ENCODE data around the gene CEP72. TPM values are rescaled to one million over a fixed set of nuclear protein-coding genes. Genes with fewer than 3 reads are reported as not detected.
"Not testable (repeated sequence)": the region's sequence is repeated elsewhere in the genome, so short reads cannot be mapped to it uniquely, and the experiment has no call there.

Gene CEP72
- total RNA-seq, 1 donor = 3.3 TPM

DNA sequence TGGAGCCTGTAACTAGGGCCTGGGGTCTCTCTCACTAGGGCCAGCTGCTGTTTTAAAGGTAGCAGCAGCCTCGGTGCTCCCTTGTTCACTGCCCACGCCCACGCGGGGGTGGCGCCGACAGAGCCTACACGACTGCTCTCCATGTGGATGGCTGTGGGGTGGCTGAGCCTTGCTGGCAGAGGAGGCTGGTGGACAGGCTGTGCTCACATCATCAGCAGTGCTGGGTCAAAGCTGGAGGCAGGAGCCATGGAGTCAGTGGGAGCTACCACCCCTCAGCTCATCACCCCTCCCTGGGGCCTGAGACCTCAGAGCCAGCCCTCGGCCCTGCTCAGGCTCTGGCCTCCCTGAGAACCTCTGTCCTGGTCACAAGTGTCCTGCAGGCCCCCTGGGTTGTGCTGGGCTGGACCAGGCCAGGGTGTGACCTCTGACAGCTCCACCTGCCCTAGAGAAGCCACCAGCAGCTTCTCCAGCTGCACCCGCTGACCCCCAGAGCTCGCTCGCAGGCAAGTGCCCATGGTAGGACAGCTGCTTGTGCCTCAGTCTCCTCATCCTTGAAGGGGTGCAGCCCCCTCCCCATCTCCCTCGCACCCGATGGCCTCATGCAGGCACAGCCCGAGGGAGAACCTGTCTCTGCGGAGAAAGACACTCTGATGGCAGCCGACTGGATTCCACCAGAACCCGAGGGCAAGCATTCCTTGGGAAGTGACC, 70.7 kb downstream of the CEP72 start:
- H3K4me3 ChIP-seq (ENCODE audit: insufficient read depth, low read length); H2AFZ ChIP-seq (ENCODE audit: low read length); H3K27ac ChIP-seq (ENCODE audit: low read depth, low read length); H3K9me3 ChIP-seq (ENCODE audit: low read depth, low read length); H3K36me3 ChIP-seq (ENCODE audit: insufficient read depth, low read length); H3K79me2 ChIP-seq (ENCODE audit: insufficient read depth, low read length); H4K20me1 ChIP-seq (ENCODE audit: insufficient read depth, low read length); H3K4me2 ChIP-seq (ENCODE audit: insufficient read depth, low read length); H3K27me3 ChIP-seq (ENCODE audit: insufficient read depth, low read length); H3K4me1 ChIP-seq (ENCODE audit: insufficient read depth, low read length): not testable (repeated sequence)
- DNase-seq (ENCODE audit: insufficient read length, low spot score, missing footprints) = peak; percentile 48

DNA sequence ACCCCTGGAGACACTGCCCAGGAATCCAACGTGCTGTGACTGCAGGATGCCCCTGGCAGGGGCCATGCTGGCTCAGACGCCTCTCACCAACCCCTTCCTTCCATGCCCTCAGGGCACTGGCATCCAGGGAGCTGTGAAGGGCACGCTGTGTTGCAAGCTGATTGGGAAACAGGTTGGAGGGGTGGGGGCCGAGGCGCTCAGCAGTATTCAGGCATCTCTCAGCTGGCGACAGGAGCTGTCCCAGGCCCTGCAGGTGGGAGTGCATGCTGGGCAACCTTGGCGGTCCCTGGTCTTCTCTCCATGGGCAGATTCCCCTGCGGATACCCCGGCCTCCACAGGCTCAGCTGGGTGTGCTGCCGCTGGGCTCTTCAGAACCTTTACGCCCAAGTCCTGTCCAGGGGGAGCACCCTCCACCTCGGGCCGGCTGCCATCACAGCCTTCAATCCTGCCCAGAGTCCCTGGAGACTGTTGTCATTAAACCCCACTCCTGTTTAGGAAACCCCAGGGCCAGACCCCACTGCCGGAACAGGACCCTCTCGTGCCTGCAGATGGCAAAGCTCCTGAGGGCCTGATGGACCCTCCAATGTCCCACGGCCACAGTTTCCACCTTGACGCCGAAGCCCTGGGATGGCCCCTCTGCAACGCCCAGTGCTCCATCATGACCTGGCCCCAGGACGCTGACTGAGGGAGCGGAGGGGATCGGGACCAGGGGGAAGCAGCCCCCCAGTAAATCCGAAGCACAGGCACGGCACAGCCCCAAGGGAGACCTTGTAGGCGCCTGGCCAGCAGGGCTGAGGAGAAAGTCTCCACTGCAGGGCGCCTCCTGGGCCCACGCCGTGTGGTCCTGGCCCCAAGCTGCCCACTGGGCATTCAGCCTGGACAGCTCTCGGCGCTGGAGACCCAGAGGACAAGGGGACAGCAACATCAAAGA, 71.7 kb downstream of the CEP72 start:
- TF ChIP-seq, protein P1, sequence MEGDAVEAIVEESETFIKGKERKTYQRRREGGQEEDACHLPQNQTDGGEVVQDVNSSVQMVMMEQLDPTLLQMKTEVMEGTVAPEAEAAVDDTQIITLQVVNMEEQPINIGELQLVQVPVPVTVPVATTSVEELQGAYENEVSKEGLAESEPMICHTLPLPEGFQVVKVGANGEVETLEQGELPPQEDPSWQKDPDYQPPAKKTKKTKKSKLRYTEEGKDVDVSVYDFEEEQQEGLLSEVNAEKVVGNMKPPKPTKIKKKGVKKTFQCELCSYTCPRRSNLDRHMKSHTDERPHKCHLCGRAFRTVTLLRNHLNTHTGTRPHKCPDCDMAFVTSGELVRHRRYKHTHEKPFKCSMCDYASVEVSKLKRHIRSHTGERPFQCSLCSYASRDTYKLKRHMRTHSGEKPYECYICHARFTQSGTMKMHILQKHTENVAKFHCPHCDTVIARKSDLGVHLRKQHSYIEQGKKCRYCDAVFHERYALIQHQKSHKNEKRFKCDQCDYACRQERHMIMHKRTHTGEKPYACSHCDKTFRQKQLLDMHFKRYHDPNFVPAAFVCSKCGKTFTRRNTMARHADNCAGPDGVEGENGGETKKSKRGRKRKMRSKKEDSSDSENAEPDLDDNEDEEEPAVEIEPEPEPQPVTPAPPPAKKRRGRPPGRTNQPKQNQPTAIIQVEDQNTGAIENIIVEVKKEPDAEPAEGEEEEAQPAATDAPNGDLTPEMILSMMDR (IDR thresholded peaks at IDR 0.05; ENCODE audit: extremely low read depth, low read depth, low read length) = no peak
- Histone ChIP-seq H3K36me3 (ENCODE audit: insufficient read depth, low read length) (no peaks in the 10 kb centered on the region), H3K4me2 (ENCODE audit: insufficient read depth, low read length) (no peak overlapping the region), H3K4me3 (ENCODE audit: insufficient read depth, low read length) (no peak overlapping the region), H4K20me1 (ENCODE audit: insufficient read depth, low read length) (no peaks in the 10 kb centered on the region), H3K4me1 (ENCODE audit: insufficient read depth, low read length) (no peaks in the 10 kb centered on the region), H3K27me3 (ENCODE audit: insufficient read depth, low read length) (no peaks in the 10 kb centered on the region), H2AFZ (ENCODE audit: low read length) (no peak overlapping the region), H3K27ac (ENCODE audit: low read depth, low read length) (no peak overlapping the region), H3K79me2 (ENCODE audit: insufficient read depth, low read length) (no peaks in the 10 kb centered on the region), H3K9me3 (ENCODE audit: low read depth, low read length) (no peaks in the 10 kb centered on the region)
- DNase-seq (ENCODE audit: insufficient read length, low spot score, missing footprints) = peak; percentile 71

DNA sequence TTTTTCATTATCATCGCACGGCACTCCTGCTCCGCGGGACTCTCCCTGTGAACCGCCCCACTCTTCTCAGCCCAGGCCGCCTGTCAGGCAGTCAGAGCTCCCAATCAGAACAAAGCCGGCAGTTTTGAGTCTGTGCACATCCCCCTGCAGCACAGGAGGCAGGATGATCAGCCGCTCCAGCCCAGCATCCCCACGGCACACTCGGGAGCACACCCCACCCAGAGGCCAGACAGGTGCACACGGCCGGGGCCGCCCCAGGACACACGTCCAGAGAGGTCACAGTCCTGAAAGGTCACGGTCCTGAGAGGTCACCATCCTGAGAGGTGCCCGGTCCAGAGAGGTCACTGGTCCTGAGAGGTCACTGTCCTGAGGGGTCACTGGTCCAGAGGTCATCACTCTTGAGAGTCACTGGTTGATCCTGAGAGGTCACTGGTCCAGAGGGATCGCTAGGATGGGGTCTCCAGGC, 72.6 kb downstream of the CEP72 start:
- TF ChIP-seq, protein P1 (IDR thresholded peaks at IDR 0.05; ENCODE audit: extremely low read depth, low read depth, low read length) = no peak
- no peaks in the 10 kb centered on the region for H4K20me1 ChIP-seq (ENCODE audit: insufficient read depth, low read length)
- H3K36me3 ChIP-seq (ENCODE audit: insufficient read depth, low read length) = no peaks in the 10 kb centered on the region
- no peak overlapping the region for H3K4me3 ChIP-seq (ENCODE audit: insufficient read depth, low read length)
- no peaks in the 10 kb centered on the region for H3K27me3 ChIP-seq (ENCODE audit: insufficient read depth, low read length)
- H2AFZ ChIP-seq (ENCODE audit: low read length) = no peak overlapping the region
- no peaks in the 10 kb centered on the region for H3K4me1 ChIP-seq (ENCODE audit: insufficient read depth, low read length)
- no peaks in the 10 kb centered on the region for H3K9me3 ChIP-seq (ENCODE audit: low read depth, low read length)
- H3K79me2 ChIP-seq (ENCODE audit: insufficient read depth, low read length) = no peaks in the 10 kb centered on the region
- DNase-seq (ENCODE audit: insufficient read length, low spot score, missing footprints) = peak; percentile 56
- no peak overlapping the region for H3K4me2 ChIP-seq (ENCODE audit: insufficient read depth, low read length)
- H3K27ac ChIP-seq (ENCODE audit: low read depth, low read length) = no peak overlapping the region

DNA sequence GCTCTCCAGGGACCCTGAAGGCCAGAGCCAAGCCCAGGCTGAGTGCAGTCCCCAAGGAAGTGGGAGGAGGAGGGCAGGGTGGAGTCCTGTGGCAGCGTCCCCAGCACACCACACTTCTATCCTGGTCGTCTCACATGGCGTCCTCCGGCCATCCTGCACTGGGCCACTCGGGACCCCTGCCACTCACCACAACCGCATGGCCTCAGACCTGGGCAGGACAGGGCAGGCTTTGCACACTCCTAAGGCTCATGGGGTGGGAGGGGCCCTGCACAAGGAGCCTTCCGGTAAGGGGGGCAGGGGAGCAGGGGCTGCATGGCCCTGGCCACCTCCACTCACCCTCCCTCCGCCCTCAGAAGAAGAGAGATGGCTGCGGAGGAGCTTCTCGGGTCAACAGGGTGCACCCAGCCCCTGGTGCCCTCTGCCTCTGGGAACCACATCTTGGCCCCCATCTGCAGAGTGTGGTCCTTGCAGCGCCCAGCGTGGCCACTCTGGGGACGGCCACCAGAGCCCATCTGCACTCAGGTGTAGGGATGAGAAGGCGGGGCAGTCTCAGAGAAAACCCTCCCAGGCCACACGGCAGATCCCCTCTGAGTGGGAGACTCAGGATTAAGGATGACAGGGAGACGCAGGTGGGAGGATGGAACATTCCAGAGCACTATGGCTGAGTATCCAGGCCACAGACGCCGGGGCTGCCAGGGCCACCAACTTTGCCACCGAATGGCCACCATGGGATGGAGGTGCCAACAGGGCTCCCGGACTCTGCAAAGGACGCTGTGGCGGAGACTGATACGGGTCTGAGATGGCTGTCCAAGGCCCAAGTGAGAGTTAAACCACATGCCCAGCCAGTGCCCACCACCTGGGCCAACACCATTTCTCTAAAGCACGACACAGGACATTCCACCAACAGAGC, 73.4 kb downstream of the CEP72 start:
- Histone ChIP-seq H3K4me1 (ENCODE audit: insufficient read depth, low read length) (no peaks in the 10 kb centered on the region), H3K27ac (ENCODE audit: low read depth, low read length) (no peak overlapping the region), H3K9me3 (ENCODE audit: low read depth, low read length) (no peaks in the 10 kb centered on the region), H3K4me3 (ENCODE audit: insufficient read depth, low read length) (no peak overlapping the region), H3K27me3 (ENCODE audit: insufficient read depth, low read length) (no peaks in the 10 kb centered on the region), H2AFZ (ENCODE audit: low read length) (no peak overlapping the region), H3K79me2 (ENCODE audit: insufficient read depth, low read length) (no peaks in the 10 kb centered on the region), H3K4me2 (ENCODE audit: insufficient read depth, low read length) (no peak overlapping the region), H3K36me3 (ENCODE audit: insufficient read depth, low read length) (no peaks in the 10 kb centered on the region), H4K20me1 (ENCODE audit: insufficient read depth, low read length) (no peaks in the 10 kb centered on the region)
- peak; percentile 67 for DNase-seq (ENCODE audit: insufficient read length, low spot score, missing footprints)
- TF ChIP-seq, protein P1 (IDR thresholded peaks at IDR 0.05; ENCODE audit: extremely low read depth, low read depth, low read length) = no peak

DNA sequence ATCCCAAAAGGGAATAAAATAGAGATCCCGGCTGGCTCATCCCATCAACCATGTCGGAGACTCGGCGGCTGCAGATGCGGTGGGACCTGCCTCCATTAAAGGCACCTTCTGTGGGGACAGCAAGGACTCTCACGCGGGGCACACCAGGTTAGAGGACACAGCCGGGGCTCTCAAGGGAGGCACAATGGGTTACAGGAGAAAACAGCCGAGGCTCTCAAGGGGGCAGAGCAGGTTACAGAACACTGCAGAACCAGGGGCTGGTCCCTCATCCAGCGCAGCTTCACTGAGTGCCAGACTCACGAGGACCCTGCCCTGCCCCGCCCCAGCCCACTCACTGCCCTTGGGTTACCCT, 74.0 kb downstream of the CEP72 start:
- not testable (repeated sequence) for H3K9me3 ChIP-seq (ENCODE audit: low read depth, low read length); H3K4me3 ChIP-seq (ENCODE audit: insufficient read depth, low read length); H3K79me2 ChIP-seq (ENCODE audit: insufficient read depth, low read length); H3K4me2 ChIP-seq (ENCODE audit: insufficient read depth, low read length); H2AFZ ChIP-seq (ENCODE audit: low read length); H3K36me3 ChIP-seq (ENCODE audit: insufficient read depth, low read length); H3K4me1 ChIP-seq (ENCODE audit: insufficient read depth, low read length); H4K20me1 ChIP-seq (ENCODE audit: insufficient read depth, low read length); DNase-seq (ENCODE audit: insufficient read length, low spot score, missing footprints); H3K27ac ChIP-seq (ENCODE audit: low read depth, low read length); H3K27me3 ChIP-seq (ENCODE audit: insufficient read depth, low read length)

DNA sequence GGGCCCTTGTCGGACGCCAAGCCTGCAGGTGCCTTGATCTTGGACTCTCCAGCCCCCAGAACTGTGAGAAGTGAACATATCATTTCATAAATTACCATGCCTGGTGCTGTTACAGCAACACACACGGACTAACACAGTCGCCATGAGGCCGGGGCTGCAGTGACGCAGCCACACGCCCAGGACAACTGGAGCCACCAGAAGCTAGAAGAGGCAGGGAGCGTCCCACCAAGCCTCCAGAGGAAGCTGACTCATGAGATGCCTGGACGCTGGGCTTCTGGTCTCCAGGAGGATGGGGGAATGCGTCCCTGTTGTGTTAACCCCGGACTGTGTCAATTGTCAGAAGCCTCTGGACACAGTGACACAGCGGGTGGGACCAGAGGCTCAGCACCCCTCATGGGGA, 74.8 kb downstream of the CEP72 start:
- not testable (repeated sequence) for H3K4me3 ChIP-seq (ENCODE audit: insufficient read depth, low read length); H3K36me3 ChIP-seq (ENCODE audit: insufficient read depth, low read length); H3K79me2 ChIP-seq (ENCODE audit: insufficient read depth, low read length); DNase-seq (ENCODE audit: insufficient read length, low spot score, missing footprints); H3K27me3 ChIP-seq (ENCODE audit: insufficient read depth, low read length); H4K20me1 ChIP-seq (ENCODE audit: insufficient read depth, low read length); H3K27ac ChIP-seq (ENCODE audit: low read depth, low read length); H3K4me2 ChIP-seq (ENCODE audit: insufficient read depth, low read length); H3K4me1 ChIP-seq (ENCODE audit: insufficient read depth, low read length); H2AFZ ChIP-seq (ENCODE audit: low read length); H3K9me3 ChIP-seq (ENCODE audit: low read depth, low read length)

All from osteoblast (primary cell).